ENCODE data around the gene HTR4.

DNA sequence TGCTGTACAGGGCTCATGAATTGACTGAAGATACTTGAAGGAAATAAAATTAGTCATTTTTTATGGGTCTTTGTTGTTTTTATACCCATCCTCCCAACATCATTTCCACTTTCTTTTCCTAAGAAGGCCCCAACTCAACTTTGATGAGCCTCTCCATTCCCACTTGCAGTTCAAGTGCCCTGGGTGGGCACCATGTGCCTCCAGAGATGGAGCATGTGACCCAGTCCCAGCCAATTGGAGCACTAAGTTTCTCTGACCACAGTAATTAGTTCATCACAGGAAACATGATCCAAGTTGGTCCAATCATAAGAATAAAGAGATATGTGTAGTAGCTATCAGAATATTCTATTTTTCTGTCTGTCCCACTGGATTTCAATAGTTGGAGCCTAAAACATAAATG, 46.9 kb downstream of the HTR4 start:
- TF ChIP-seq, protein P1, sequence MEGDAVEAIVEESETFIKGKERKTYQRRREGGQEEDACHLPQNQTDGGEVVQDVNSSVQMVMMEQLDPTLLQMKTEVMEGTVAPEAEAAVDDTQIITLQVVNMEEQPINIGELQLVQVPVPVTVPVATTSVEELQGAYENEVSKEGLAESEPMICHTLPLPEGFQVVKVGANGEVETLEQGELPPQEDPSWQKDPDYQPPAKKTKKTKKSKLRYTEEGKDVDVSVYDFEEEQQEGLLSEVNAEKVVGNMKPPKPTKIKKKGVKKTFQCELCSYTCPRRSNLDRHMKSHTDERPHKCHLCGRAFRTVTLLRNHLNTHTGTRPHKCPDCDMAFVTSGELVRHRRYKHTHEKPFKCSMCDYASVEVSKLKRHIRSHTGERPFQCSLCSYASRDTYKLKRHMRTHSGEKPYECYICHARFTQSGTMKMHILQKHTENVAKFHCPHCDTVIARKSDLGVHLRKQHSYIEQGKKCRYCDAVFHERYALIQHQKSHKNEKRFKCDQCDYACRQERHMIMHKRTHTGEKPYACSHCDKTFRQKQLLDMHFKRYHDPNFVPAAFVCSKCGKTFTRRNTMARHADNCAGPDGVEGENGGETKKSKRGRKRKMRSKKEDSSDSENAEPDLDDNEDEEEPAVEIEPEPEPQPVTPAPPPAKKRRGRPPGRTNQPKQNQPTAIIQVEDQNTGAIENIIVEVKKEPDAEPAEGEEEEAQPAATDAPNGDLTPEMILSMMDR (conservative IDR thresholded peaks at IDR 0.05; ENCODE audit: low read depth, low read length) = no peak
- TF ChIP-seq FOS (IDR thresholded peaks at IDR 0.05; ENCODE audit: low read depth, low read length) = no peak
- TF ChIP-seq POLR2A (IDR thresholded peaks at IDR 0.05; ENCODE audit: low read depth, low read length) = no peak
- no peak for TF ChIP-seq MXI1 (IDR thresholded peaks at IDR 0.05; ENCODE audit: borderline replicate concordance, low read depth, low read length)
- TF ChIP-seq, protein P2, sequence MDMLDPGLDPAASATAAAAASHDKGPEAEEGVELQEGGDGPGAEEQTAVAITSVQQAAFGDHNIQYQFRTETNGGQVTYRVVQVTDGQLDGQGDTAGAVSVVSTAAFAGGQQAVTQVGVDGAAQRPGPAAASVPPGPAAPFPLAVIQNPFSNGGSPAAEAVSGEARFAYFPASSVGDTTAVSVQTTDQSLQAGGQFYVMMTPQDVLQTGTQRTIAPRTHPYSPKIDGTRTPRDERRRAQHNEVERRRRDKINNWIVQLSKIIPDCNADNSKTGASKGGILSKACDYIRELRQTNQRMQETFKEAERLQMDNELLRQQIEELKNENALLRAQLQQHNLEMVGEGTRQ (IDR thresholded peaks at IDR 0.05; ENCODE audit: low read depth, low read length) = no peak
- no peak for TF ChIP-seq RCOR1 (IDR thresholded peaks at IDR 0.05; ENCODE audit: insufficient replicate concordance, low read length)
- TF ChIP-seq CHD1 (IDR thresholded peaks at IDR 0.05; ENCODE audit: low read depth, low read length) = no peak
- TF ChIP-seq MAZ (IDR thresholded peaks at IDR 0.05; ENCODE audit: borderline replicate concordance, low read depth, low read length) = no peak
- no peak for TF ChIP-seq BHLHE40 (IDR thresholded peaks at IDR 0.05; ENCODE audit: low read depth, low read length)
- no peak for TF ChIP-seq RFX5 (IDR thresholded peaks at IDR 0.05; ENCODE audit: low read depth, low read length)
- TF ChIP-seq SMC3 (IDR thresholded peaks at IDR 0.05; ENCODE audit: low read depth, low read length) = no peak
- no peak for TF ChIP-seq RAD21 (IDR thresholded peaks at IDR 0.05; ENCODE audit: low read length)

Data from IMR-90 (cell line).